ENCODE measurements around the gene TNC. TPM values are rescaled to one million over a fixed set of nuclear protein-coding genes. Genes with fewer than 3 reads are reported as not detected.

The TNC gene
- total RNA-seq, 4 donors from 2014 or later: 4.8 to 47.0 (median 17.3) TPM

DNA sequence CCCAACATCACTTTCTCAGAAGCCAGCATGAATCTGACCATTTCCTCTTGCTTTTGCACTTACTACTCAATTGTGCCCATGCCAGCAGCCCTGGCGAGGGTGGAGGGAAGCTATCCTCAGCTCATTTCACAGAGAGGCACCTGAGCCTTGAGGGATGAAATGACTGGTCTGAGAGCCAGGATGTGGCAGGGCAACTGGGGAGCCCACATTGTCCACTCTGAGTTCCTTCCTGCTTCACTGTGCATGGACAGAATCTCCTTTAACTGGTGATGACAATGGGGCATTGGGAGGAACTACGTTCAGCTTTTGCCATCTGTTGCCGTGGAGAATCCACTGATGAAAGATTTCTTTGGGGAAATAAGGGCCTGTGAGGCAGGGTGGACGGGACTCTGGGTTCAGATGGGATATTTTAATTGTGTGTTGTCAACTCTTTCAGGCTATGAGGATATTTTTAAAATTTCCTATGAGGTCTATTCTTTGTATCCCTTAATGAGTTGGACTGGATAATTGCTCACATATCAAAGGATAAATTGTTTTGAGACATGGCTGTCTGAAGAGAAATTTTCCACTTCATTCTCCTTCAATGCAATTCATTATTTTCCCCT, 78.3 kb downstream of the TNC start:
- 77 to 79% methylated on average over 4 of the region's 4 CpGs for WGBS, 2 donors
- no peak for DNase-seq (ENCODE audit: low spot score in 2 of 2)
- TF ChIP-seq, protein P1, sequence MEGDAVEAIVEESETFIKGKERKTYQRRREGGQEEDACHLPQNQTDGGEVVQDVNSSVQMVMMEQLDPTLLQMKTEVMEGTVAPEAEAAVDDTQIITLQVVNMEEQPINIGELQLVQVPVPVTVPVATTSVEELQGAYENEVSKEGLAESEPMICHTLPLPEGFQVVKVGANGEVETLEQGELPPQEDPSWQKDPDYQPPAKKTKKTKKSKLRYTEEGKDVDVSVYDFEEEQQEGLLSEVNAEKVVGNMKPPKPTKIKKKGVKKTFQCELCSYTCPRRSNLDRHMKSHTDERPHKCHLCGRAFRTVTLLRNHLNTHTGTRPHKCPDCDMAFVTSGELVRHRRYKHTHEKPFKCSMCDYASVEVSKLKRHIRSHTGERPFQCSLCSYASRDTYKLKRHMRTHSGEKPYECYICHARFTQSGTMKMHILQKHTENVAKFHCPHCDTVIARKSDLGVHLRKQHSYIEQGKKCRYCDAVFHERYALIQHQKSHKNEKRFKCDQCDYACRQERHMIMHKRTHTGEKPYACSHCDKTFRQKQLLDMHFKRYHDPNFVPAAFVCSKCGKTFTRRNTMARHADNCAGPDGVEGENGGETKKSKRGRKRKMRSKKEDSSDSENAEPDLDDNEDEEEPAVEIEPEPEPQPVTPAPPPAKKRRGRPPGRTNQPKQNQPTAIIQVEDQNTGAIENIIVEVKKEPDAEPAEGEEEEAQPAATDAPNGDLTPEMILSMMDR (IDR thresholded peaks at IDR 0.05): no peak
- no peak for TF ChIP-seq POLR2A (IDR thresholded peaks at IDR 0.05)
- intact Hi-C loops (cut with DNase I; ENCODE audit: low total_unique reads): no loop called here
- no peak overlapping the region for H3K4me3 ChIP-seq (ENCODE audit: low read depth, poor library complexity, severe bottlenecking)

DNA sequence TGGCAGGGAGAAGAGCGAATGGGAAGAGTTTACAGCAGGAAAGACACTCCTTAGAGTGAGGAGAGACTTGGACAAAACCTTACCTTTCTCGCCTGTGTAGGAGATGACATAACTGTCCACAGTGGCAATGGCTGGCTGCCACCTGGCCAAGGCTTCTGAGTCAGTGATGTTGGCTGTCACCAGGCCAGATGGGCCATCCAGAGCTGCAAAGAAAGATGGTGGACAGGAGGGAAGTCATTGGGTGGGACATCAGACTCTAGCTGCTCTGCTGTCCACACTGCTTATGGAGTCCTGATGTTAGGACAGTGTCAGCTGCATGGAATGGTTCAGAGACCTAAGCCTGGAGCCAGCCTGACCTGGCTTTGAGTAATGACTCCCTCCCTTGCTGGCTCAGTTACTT, 79.8 kb downstream of the TNC start:
- intact Hi-C loops (cut with DNase I; ENCODE audit: low total_unique reads): no loop called here
- no peak for DNase-seq (ENCODE audit: low spot score in 2 of 2)
- no peak overlapping the region for H3K4me3 ChIP-seq (ENCODE audit: low read depth, poor library complexity, severe bottlenecking)
- TF ChIP-seq, protein P1 (IDR thresholded peaks at IDR 0.05): no peak
- no peak for TF ChIP-seq POLR2A (IDR thresholded peaks at IDR 0.05)
- WGBS, 2 donors: 90 to 91% methylated on average over 2 of the region's 2 CpGs

DNA sequence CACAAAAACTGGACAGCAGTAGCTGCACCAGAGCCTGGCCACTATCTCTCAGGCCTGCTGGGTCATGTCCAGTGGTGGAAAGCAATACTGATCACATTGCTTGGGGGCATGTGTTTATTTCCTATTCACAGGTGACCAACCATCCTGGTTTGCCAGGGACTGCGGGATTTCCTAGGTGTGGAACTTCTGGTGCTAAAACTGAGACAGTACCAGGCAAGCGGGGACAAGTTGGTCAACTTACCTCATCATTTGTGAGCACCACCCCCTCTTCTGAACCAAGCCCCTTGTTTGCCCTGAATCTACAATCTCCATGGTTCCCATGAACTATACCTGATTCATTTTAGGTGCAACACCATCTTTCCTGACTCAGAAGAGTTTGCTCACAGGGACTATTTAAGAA, 81.3 kb downstream of the TNC start:
- H3K4me3 ChIP-seq (ENCODE audit: low read depth, poor library complexity, severe bottlenecking): no peak overlapping the region
- no peak for DNase-seq (ENCODE audit: low spot score in 2 of 2)
- intact Hi-C loops (cut with DNase I; ENCODE audit: low total_unique reads): no loop called here
- WGBS, 2 donors: 80 to 87% methylated on average over 2 of the region's 2 CpGs
- TF ChIP-seq POLR2A (IDR thresholded peaks at IDR 0.05): no peak
- TF ChIP-seq, protein P1 (IDR thresholded peaks at IDR 0.05): no peak

DNA sequence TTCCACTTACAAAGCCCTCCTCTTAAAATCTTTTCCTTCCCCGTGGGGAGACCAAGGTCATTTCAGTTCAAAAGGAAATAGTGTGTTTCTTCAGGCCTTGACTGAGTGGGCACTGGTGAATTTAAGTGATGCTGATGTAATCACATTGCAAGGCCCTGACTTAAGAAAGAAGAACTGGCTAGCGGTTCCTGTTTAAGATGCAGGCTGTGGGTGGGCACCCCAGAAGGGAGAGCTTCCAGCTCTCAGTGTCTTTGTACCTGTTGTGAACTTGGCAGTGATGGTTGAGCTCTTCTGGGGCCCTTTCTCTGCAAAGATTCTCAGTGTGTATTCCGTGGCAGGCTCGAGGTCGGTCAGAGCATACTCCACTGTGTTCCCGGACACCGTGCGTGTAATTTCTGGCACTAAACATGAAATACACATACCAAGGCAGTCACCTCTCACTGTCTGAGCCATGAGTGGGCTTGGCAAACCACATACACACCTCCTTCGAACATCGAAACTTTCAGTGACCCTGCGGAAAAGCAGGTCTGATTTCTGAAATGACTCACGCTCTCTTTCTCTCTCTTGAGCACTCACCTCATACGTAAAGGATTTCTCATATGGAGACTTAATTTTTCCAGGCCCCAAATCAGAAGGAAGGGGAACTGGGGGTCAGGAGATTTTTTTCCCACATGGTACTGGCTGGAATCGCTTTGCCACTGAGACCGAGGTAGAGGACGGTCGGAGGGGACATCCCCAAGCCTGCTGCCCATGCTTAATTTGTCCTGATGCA, 81.9 kb downstream of the TNC start:
- no peak for DNase-seq (ENCODE audit: low spot score in 2 of 2)
- WGBS, 2 donors: 84% methylated on average over 17 of the region's 17 CpGs
- intact Hi-C loops (cut with DNase I; ENCODE audit: low total_unique reads): no loop called here
- H3K4me3 ChIP-seq (ENCODE audit: low read depth, poor library complexity, severe bottlenecking): no peak overlapping the region
- TF ChIP-seq, protein P1 (IDR thresholded peaks at IDR 0.05): no peak
- no peak for TF ChIP-seq POLR2A (IDR thresholded peaks at IDR 0.05)

DNA sequence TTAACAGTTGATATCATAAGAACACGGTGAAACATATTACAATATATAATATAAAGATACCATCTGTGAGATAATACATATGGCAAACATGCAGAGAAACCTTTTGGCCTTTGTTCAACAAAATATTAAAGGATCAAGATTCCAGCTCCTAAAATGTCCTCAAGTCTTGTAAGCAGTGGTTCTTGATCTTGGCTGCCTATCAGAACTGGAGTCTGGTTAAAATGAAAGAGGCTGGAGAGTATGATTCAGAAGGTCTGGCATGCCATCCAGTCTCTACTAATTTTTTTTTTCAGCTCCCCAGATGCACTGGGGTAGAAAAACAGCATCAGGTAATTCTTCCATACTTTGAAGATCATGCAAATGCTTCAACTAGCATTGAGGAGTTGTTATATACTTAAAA, 83.2 kb downstream of the TNC start:
- 53 to 54% methylated on average over 1 of the region's 1 CpG for WGBS, 2 donors
- no peak for DNase-seq (ENCODE audit: low spot score in 2 of 2)
- H3K4me3 ChIP-seq (ENCODE audit: low read depth, poor library complexity, severe bottlenecking): no peak overlapping the region
- TF ChIP-seq POLR2A (IDR thresholded peaks at IDR 0.05): no peak
- TF ChIP-seq, protein P1 (IDR thresholded peaks at IDR 0.05): no peak
- intact Hi-C loops (cut with DNase I; ENCODE audit: low total_unique reads): no loop called here

All from lower leg skin (tissue), 4 donors.